GOT3 (cell line): ENCODE data around the gene VAPB.

Source experiments
- DNase-seq: peaks from one replicate; lab custom pipeline; 2025; ENCODE audit warnings: mixed read lengths; lab: John Stamatoyannopoulos, UW

The VAPB gene

GRCh38 chr20:58482416-58482815 lies 93.4 kb downstream of the VAPB start:
- no peak for DNase-seq

- no peak for DNase-seq
Measured at GRCh38 chr20:58483051-58483450, 94.0 kb downstream of the VAPB start.

- no peak for DNase-seq
Measured at GRCh38 chr20:58483470-58483869, 94.4 kb downstream of the VAPB start.

- no peak for DNase-seq
Measured at GRCh38 chr20:58485393-58485792, 96.4 kb downstream of the VAPB start.

GRCh38 chr20:58486207-58486606 lies 97.2 kb downstream of the VAPB start:
- DNase-seq = no peak

GRCh38 chr20:58492074-58492718 lies 103.2 kb downstream of the VAPB start:
- no peak for DNase-seq

- DNase-seq = no peak
Measured at GRCh38 chr20:58492795-58493524, 103.9 kb downstream of the VAPB start.

GRCh38 chr20:58494923-58495622 lies 106.0 kb downstream of the VAPB start:
- DNase-seq = no peak

GRCh38 chr20:58495623-58496428 lies 106.8 kb downstream of the VAPB start:
- no peak for DNase-seq

GRCh38 chr20:58496429-58496769 lies 107.4 kb downstream of the VAPB start:
- no peak for DNase-seq

- DNase-seq = no peak
Measured at GRCh38 chr20:58497076-58497641, 108.1 kb downstream of the VAPB start.

- no peak for DNase-seq
Measured at GRCh38 chr20:58497724-58498469, 108.9 kb downstream of the VAPB start.

GRCh38 chr20:58498470-58499068 lies 109.5 kb downstream of the VAPB start:
- DNase-seq = no peak

- DNase-seq = no peak
Measured at GRCh38 chr20:58500256-58500655, 111.2 kb downstream of the VAPB start.
